Stimulated activated CD8-positive, alpha-beta memory T cell treated with anti-CD3 and anti-CD28 coated beads, Interleukin-15, amount 100 ng/mL, for 24 hours (primary cell): ENCODE results near the gene CORO2A.
"Not testable (repeated sequence)": the region's sequence is repeated elsewhere in the genome, so short reads cannot be mapped to it uniquely, and the experiment has no call there.

Source experiments
- DNase-seq: peaks from one replicate; pipeline ENCODE4 v3.0.0-alpha.2; 2020; ENCODE audit warnings: low read depth

CORO2A gene

GRCh38 chr9:98084396-98084795, 108.0 kb downstream of the CORO2A start:
- DNase-seq, result no peak

GRCh38 chr9:98083566-98084183, 108.8 kb downstream of the CORO2A start:
- no peak for DNase-seq

DNA sequence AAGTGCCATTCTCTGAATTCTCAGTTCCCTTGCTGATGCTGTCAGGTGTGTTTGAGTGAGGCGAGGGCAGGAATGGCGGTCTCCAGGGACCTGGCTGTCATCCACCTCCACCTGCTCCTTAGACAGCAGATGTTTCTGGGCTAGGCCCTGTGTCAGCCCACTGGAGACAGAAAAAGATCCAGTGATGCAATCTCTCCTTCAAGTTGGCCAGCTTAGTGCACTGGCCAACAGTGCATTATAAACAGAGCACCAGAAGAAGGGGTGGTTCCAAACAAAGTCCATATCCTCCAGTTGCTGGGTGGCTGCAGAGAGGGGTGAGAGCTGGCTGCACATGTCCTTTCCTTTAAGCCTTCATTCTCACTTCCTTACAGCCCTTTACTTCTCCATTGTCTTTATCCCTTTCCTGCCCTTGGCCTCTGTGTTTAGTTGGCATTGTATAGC, 109.4 kb downstream of the CORO2A start:
- no peak for DNase-seq

- no peak for DNase-seq
Measured at GRCh38 chr9:98081477-98082219, 110.8 kb downstream of the CORO2A start.

DNA sequence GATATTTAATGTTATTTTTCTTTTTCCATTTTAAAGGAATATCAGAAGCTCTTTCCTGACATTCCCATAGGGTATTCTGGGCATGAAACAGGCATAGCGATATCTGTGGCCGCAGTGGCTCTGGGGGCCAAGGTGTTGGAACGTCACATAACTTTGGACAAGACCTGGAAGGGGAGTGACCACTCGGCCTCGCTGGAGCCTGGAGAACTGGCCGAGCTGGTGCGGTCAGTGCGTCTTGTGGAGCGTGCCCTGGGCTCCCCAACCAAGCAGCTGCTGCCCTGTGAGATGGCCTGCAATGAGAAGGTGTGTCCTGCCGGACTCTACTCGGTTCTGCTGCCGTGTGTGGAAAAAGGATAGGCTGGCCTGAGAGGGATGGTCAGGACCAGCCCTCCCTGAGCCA, 111.7 kb downstream of the CORO2A start:
- DNase-seq, result no peak

- no peak for DNase-seq
Measured at GRCh38 chr9:98080326-98080725, 112.1 kb downstream of the CORO2A start.

DNA sequence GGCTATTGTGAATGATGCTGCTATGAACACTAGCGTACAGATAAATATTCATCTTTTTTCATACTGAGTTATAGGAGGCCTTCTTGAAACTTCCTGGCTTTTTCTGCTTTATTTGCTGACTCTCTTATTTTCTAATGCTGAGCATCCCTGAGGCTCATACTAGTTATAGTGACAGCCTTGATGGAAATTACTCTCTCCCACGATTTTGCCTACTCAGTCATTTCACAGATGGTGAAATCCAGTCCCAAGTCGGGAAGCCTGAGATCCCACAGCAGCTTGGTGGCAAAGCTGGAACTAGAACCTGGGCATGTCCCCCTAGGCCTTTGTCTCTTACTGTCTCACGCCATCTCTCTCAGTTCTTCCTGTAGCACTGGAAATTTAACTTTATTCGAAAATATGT, 113.5 kb downstream of the CORO2A start:
- no peak for DNase-seq

- DNase-seq, result not testable (repeated sequence)
Measured at GRCh38 chr9:98076514-98076890, 115.9 kb downstream of the CORO2A start.

DNA sequence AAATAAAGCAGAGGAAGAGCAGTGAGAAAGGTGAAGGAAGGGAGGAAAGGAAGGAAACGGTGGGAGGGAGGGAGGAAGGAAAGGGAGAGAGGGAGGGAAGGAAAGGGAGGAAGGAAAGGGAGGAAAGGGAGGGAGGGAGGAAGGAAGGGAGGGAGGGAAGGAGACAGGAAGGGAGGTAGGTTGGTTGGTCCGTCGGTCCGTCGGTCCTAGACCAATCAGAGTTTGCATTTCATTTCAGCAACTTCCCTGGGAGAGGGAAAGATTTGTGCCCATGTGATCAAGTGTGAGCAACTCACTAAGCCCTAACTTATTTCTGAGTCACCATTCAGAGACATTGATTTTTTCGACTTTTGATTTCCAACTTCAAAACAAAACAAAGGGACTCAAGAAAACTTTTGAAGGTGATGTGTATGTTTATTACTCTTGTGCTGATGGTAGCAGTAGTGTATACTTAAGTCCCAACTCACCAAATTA, 117.1 kb downstream of the CORO2A start:
- no peak for DNase-seq

- no peak for DNase-seq
Measured at GRCh38 chr9:98074115-98074990, 118.1 kb downstream of the CORO2A start.

GRCh38 chr9:98071737-98072136, 120.7 kb downstream of the CORO2A start:
- DNase-seq, result no peak
